Measurements from ENCODE around the gene ZNF485. TPM values are rescaled to one million over a fixed set of nuclear protein-coding genes. Genes with fewer than 3 reads are reported as not detected.

The ZNF485 gene
- total RNA-seq, 1 experiment from 2014 or later = 7.3 TPM

Other genes with a start within 250 kb of the ZNF485 start
- not detected in 2 replicates for gene FXYD4, start 234.8 kb upstream of the ZNF485 start, total RNA-seq (2014; rRNA removed; shearing (Covaris generic))
- 515 and 519 TPM in 2 replicates for gene HNRNPF, start 197.3 kb upstream of the ZNF485 start, total RNA-seq (2014; rRNA removed; shearing (Covaris generic))
- 8.1 and 16.1 TPM in 2 replicates for gene ZNF487, start 169.3 kb upstream of the ZNF485 start, total RNA-seq (2014; rRNA removed; shearing (Covaris generic))
- gene ZNF239, start 31.8 kb upstream of the ZNF485 start, total RNA-seq (2014; rRNA removed; shearing (Covaris generic)) = 10.9 and 12.8 TPM in 2 replicates
- 7.0 and 7.8 TPM in 2 replicates for gene ZNF32, start 42.4 kb downstream of the ZNF485 start, total RNA-seq (2014; rRNA removed; shearing (Covaris generic))

All from HT-29 (cell line).